GM12864 (cell line): ENCODE results near the gene ANTXR2.
A peak's percentile ranks its signal among the peaks of the same experiment; 100 is the strongest.

ENCODE experiments used
- DNase-seq: peaks from one replicate; pipeline ENCODE4 v3.0.0-alpha.2; 2011; ENCODE audit warnings: low read depth
- H3K4me3 ChIP-seq: 2 replicates; pipeline ENCODE4 v1.5.1; 2011; ENCODE audit warnings: mild to moderate bottlenecking, low read depth, low read length, control low read depth
- TF ChIP-seq, protein P1 (sequence below): IDR thresholded peaks from 2 replicates; pipeline ENCODE4 v1.5.1; 2011; ENCODE audit warnings: low read depth, mild to moderate bottlenecking, moderate library complexity, low read length, control low read depth, inconsistent platforms; ENCODE audit errors: missing control alignments

ANTXR2 gene

GRCh38 chr4:80033581-80033980, 39.4 kb downstream of the ANTXR2 start:
- no peak for DNase-seq
- TF ChIP-seq, protein P1, sequence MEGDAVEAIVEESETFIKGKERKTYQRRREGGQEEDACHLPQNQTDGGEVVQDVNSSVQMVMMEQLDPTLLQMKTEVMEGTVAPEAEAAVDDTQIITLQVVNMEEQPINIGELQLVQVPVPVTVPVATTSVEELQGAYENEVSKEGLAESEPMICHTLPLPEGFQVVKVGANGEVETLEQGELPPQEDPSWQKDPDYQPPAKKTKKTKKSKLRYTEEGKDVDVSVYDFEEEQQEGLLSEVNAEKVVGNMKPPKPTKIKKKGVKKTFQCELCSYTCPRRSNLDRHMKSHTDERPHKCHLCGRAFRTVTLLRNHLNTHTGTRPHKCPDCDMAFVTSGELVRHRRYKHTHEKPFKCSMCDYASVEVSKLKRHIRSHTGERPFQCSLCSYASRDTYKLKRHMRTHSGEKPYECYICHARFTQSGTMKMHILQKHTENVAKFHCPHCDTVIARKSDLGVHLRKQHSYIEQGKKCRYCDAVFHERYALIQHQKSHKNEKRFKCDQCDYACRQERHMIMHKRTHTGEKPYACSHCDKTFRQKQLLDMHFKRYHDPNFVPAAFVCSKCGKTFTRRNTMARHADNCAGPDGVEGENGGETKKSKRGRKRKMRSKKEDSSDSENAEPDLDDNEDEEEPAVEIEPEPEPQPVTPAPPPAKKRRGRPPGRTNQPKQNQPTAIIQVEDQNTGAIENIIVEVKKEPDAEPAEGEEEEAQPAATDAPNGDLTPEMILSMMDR, result no peak

GRCh38 chr4:80029364-80029763, 43.7 kb downstream of the ANTXR2 start:
- TF ChIP-seq, protein P1, result no peak
- no peak for DNase-seq

More at GRCh38 chr4:80033581-80033980, 39.4 kb downstream of the ANTXR2 start:
- H3K4me3 ChIP-seq, result no peak overlapping the region

GRCh38 chr4:80027611-80028010, 45.4 kb downstream of the ANTXR2 start:
- no peak overlapping the region for H3K4me3 ChIP-seq
- TF ChIP-seq, protein P1, result no peak
- no peak for DNase-seq

More at GRCh38 chr4:80029364-80029763, 43.7 kb downstream of the ANTXR2 start:
- no peak overlapping the region for H3K4me3 ChIP-seq

- H3K4me3 ChIP-seq, result no peak overlapping the region
- TF ChIP-seq, protein P1, result peak; percentile 9
- DNase-seq, result no peak
Observed at GRCh38 chr4:80026100-80026499, 46.9 kb downstream of the ANTXR2 start.

DNA sequence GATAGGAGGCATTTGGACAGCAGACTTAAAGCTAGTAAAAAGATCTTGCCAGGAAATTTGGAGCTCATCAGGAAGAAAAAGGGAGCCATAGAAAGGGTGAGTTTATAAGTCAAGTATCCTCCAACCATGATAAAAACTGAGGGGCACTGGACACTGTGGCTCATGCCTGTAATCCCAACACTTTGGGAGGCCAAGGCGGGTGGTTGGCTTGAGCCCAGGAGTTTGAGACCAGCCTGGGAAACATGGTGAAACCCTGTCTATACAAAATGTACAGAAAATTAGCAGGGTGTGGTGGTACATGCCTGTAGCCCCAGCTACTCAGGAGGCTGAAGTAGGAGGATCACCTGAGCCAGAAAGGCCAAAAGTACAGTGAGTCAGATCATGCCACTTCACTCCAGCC, 48.7 kb downstream of the ANTXR2 start:
- DNase-seq, result no peak
- TF ChIP-seq, protein P1, result no peak
- H3K4me3 ChIP-seq, result no peak overlapping the region

- H3K4me3 ChIP-seq, result no peak overlapping the region
- TF ChIP-seq, protein P1, result no peak
- no peak for DNase-seq
Observed at GRCh38 chr4:80022282-80022681, 50.7 kb downstream of the ANTXR2 start.

DNA sequence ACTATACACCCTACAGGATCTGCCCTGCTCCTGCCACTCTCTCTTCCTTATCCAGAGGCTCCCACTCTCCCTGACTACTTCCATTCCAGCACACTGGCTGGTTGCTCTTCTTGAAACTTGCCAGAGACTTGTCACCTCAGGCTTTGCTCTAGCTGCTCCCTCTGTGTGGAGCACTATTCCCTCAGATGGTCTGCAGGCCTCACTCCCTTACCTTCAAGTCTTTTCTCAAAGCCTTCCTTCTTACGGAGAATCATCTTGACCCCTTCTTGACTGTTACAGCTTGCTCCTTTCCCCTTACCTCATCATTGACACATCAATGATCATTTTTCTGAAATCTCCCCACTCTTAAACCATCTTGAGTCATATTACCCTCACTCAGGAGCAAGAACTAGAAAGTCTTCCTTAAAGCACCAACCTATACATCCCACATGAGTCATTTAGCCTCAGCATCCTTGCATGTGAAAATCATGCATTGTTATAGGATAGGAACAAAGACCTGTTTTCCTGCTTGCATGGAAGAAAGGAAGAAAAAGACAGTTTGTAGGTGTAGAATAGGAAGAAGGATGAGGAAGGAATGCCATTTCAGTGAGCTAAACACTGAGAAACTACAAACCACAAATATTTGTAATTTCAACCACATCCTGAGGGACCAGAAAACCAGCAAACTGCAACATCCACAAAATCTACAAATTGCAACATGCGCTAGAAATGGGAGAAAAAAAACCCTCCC, 55.7 kb downstream of the ANTXR2 start:
- H3K4me3 ChIP-seq, result no peak overlapping the region
- no peak for DNase-seq
- TF ChIP-seq, protein P1, result no peak
